A549 (cell line): Measurements from ENCODE around the gene UBE2G2.

Experiments used
- CHD4 ChIP-seq: fragments of 200-600 bp; sonication (generic); IDR thresholded peaks from 2 replicates; pipeline ENCODE4 v1.6.1; 2016; ENCODE audit warnings: antibody characterized with exemption, mild to moderate bottlenecking, borderline replicate concordance
- CTCF ChIP-seq: fragments of >200 bp; sonication (Bioruptor Twin); formaldehyde crosslinking; IDR thresholded peaks from 3 replicates; pipeline ENCODE4 v1.5.1; 2016
- ESRRA ChIP-seq: fragments of 150-350 bp; IDR thresholded peaks from 2 replicates; pipeline ENCODE4 v1.6.1; 2014; ENCODE audit warnings: mild to moderate bottlenecking, low read length, borderline replicate concordance
- HOXB5 ChIP-seq: fragments of 250-450 bp; sonication (Bioruptor Pico); IDR thresholded peaks from 2 replicates; pipeline ENCODE4 v1.5.0; 2020; ENCODE audit warnings: mild to moderate bottlenecking, moderate library complexity
- KDM1A ChIP-seq: fragments of 200-600 bp; sonication (generic); IDR thresholded peaks from 2 replicates; pipeline ENCODE4 v1.6.1; 2016; ENCODE audit warnings: low read depth, mild to moderate bottlenecking
- NR3C1 ChIP-seq: fragments of >200 bp; sonication (Bioruptor Twin); formaldehyde crosslinking; IDR thresholded peaks from 3 replicates; pipeline ENCODE4 v1.6.1; 2017
- PBX3 ChIP-seq: IDR thresholded peaks from 2 replicates; pipeline ENCODE4 v1.6.1; 2012
- POLR2A ChIP-seq: IDR thresholded peaks from 2 replicates; pipeline ENCODE4 v1.6.1; 2012; ENCODE audit warnings: mild to moderate bottlenecking, low read length
- SMC3 ChIP-seq: fragments of >200 bp; sonication (Bioruptor Twin); formaldehyde crosslinking; IDR thresholded peaks from 3 replicates; pipeline ENCODE4 v1.6.1; 2018; ENCODE audit warnings: inconsistent platforms
- USF2 ChIP-seq: fragments of 450-650 bp; IDR thresholded peaks from 2 replicates; pipeline ENCODE4 v1.6.1; 2014; ENCODE audit warnings: antibody characterized with exemption

- TF ChIP-seq CTCF = no peak
- TF ChIP-seq KDM1A = no peak
- no peak for TF ChIP-seq SMC3
- TF ChIP-seq CHD4 = no peak
- no peak for TF ChIP-seq POLR2A
- TF ChIP-seq USF2 = no peak
- TF ChIP-seq PBX3 = no peak
- TF ChIP-seq NR3C1 = no peak
- TF ChIP-seq ESRRA = no peak
- no peak for TF ChIP-seq HOXB5 (CRISPR knock-in tag)
Measured at GRCh38 chr21:44773291-44773932, 28.2 kb downstream of the UBE2G2 start.
